Suprapubic skin (tissue), 4 donors: ENCODE results near the gene M1AP.

ENCODE experiments used
- POLR2A ChIP-seq, 2 donors: fragments of 450-650 bp; IDR thresholded peaks; one replicate each; pipeline ENCODE4 v1.6.1; 2017; ENCODE audit warnings: antibody characterized with exemption in 2 of 2, mild to moderate bottlenecking in 2 of 2, moderate library complexity in 2 of 2
- POLR2AphosphoS5 ChIP-seq, 3 donors: sonication (generic); formaldehyde crosslinking; IDR thresholded peaks; one replicate each; pipeline ENCODE4 v1.6.1; 2017; ENCODE audit warnings: antibody characterized with exemption in 3 of 3
- TF ChIP-seq, protein P1 (sequence below), 2 donors: fragments of 200-600 bp in 1 of 2; fragments of 450-650 bp in 1 of 2; sonication (generic) in 1 of 2; IDR thresholded peaks; one replicate each; pipeline ENCODE4 v1.5.1; 2016 to 2019; ENCODE audit warnings: antibody characterized with exemption in 2 of 2, mild to moderate bottlenecking in 1 of 2, moderate library complexity in 1 of 2

DNA sequence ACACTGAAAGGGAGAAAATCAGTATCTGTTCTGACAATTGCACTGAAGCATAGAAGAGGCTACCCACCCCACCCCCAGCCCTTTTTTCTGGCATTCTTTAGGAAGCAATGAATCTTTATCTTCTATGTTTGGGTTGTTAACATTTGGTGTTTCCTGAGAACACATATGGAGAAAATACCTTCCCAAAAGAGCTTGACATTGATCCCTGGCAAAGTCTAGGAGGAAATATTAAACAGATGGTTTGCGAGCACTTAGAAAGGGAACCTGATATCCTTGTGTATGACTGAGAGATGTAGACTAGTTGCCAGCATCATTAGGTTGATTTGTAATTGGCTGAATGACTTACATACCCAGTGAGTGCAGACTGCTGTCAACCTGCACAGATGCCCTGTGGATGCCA, 50.7 kb downstream of the M1AP start:
- TF ChIP-seq, protein P1, sequence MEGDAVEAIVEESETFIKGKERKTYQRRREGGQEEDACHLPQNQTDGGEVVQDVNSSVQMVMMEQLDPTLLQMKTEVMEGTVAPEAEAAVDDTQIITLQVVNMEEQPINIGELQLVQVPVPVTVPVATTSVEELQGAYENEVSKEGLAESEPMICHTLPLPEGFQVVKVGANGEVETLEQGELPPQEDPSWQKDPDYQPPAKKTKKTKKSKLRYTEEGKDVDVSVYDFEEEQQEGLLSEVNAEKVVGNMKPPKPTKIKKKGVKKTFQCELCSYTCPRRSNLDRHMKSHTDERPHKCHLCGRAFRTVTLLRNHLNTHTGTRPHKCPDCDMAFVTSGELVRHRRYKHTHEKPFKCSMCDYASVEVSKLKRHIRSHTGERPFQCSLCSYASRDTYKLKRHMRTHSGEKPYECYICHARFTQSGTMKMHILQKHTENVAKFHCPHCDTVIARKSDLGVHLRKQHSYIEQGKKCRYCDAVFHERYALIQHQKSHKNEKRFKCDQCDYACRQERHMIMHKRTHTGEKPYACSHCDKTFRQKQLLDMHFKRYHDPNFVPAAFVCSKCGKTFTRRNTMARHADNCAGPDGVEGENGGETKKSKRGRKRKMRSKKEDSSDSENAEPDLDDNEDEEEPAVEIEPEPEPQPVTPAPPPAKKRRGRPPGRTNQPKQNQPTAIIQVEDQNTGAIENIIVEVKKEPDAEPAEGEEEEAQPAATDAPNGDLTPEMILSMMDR (IDR thresholded peaks at IDR 0.05), result no peak
- no peak for TF ChIP-seq POLR2A (IDR thresholded peaks at IDR 0.05)
- no peak for TF ChIP-seq POLR2AphosphoS5 (IDR thresholded peaks at IDR 0.05)
